GM10266 (cell line): Measurements from ENCODE around the gene DLK1.

ENCODE experiments used
- DNase-seq: peaks from one replicate; pipeline ENCODE4 v3.0.0; 2012; ENCODE audit errors: extremely low spot score
- CTCF ChIP-seq: IDR thresholded peaks from 2 replicates; pipeline ENCODE4 v1.5.1; 2012; ENCODE audit warnings: mild to moderate bottlenecking, low read depth; ENCODE audit not compliant: control insufficient read depth, insufficient read depth; ENCODE audit errors: missing control alignments

DLK1 gene

GRCh38 chr14:100687386-100687785 is 39.3 kb upstream of the DLK1 start:
- DNase-seq: no peak

GRCh38 chr14:100688051-100688450 is 38.6 kb upstream of the DLK1 start:
- no peak for DNase-seq
- TF ChIP-seq CTCF: no peak

More at GRCh38 chr14:100687386-100687785, 39.3 kb upstream of the DLK1 start:
- no peak for TF ChIP-seq CTCF

- DNase-seq: no peak
These were observed 37.9 kb upstream of the DLK1 start for GRCh38 chr14:100688598-100689461.

GRCh38 chr14:100690672-100691071 is 36.0 kb upstream of the DLK1 start:
- no peak for TF ChIP-seq CTCF

More at GRCh38 chr14:100688598-100689461, 37.9 kb upstream of the DLK1 start:
- TF ChIP-seq CTCF: no peak

GRCh38 chr14:100691395-100692056 is 35.2 kb upstream of the DLK1 start:
- TF ChIP-seq CTCF: no peak
- no peak for DNase-seq

More at GRCh38 chr14:100690672-100691071, 36.0 kb upstream of the DLK1 start:
- no peak for DNase-seq

- DNase-seq: no peak
- no peak for TF ChIP-seq CTCF
These were observed 34.4 kb upstream of the DLK1 start for GRCh38 chr14:100692256-100692655.
